GM18520 (cell line): ENCODE measurements around the gene FICD.

Experiments used
- ATAC-seq: cut with Tn5 transposase; IDR thresholded peaks from one replicate; pipeline ENCODE4 v1.9.1; 2021; ENCODE audit not compliant: unreplicated experiment

FICD gene

GRCh38 chr12:108498136-108498535 is 16.9 kb upstream of the FICD start:
- ATAC-seq, result no peak

DNA sequence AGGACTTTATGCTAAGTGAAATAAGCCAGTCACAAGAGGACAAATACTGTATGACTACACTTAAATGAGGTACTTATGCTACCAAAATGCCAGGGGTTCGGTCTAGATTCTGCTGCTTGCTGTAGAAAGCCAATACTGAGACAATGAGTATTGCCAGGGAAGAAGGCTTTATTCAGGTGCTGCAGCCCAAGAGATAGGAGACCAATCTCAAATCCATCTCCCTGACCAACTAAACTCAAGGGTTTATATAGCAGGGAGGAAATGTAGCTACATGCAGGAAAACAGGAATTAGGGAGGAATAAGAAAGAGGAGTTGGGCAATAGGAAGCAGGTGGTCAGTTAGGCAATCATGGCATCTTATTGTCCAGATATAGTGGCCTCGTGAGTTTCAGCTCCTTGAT is 12.2 kb upstream of the FICD start:
- ATAC-seq, result no peak

- ATAC-seq, result no peak
These were observed 9.9 kb upstream of the FICD start for GRCh38 chr12:108505129-108505528.

DNA sequence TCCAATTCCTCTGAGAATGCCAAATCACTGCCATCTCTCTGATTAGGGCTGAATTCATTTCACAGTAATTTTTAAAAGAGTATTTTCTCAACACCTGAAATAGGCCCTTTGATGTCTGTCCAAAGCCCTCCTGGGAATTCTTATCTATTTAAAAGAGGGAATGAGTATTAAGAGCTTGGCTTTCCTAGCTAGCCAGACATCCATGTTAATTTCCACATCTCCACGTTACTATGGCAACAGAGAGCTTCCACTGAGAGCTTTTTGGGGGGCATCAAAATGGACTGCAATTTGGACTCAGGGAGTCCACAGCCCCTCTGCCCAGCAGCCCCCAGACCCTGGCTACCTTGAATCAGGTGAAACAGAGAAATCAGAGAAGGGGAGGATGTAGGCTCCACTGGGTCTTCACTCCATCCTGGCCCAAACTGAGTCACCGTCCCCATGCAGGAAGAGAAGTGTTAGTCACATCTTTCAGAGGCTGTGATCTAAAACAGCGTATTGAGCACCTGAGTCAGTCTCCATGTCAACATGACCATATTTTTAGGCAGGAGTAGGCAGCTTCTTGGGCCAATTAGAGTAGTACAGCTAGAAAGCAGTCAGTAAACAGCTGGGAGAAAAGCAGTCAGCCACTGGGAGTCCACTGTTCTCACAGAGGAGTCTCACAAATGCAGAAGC is 7.0 kb upstream of the FICD start:
- ATAC-seq, result no peak

DNA sequence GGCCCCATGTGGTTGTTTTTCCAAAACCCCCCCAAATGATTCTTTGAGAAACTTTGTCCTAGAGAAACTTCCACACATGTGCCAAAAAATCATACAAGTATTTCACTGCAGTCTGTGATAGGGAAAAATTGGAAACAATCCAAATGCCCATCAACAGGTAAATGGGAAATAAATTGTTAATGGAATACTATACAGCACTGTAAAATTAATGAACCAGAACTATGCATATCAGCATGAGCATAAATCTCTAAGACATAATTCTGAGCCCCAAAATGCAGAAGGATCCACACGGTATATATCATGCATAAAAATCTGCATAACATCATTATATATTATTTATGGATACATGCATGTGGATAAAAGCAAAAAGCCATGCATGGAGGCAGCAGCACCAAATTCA is 5.3 kb upstream of the FICD start:
- ATAC-seq, result no peak

DNA sequence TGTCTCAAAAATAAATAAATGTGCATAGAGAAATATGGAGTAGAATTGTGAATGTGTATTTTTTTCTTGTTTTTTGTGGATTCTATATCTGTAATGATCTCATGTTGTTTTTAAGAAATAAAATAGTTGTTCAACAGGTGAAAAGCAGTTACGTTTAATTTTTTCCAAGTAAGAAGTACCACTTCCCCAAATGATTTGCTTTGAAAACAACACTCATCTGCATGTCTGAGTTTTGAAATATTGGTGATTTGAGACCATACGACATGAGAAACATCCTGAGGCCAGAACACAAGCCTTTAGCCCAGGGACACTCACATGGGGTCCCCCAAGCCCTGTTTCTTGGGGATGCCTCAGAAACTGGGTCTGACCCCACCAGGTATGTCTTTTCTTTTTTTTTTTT is 4.2 kb upstream of the FICD start:
- no peak for ATAC-seq

GRCh38 chr12:108511633-108512540 is 3.2 kb upstream of the FICD start:
- no peak for ATAC-seq

- ATAC-seq, result no peak
These were observed 557 bp upstream of the FICD start for GRCh38 chr12:108514468-108514972.

GRCh38 chr12:108515916-108516315 is 839 bp downstream of the FICD start:
- no peak for ATAC-seq

- no peak for ATAC-seq
These were observed 1.6 kb downstream of the FICD start for GRCh38 chr12:108516511-108517275.

DNA sequence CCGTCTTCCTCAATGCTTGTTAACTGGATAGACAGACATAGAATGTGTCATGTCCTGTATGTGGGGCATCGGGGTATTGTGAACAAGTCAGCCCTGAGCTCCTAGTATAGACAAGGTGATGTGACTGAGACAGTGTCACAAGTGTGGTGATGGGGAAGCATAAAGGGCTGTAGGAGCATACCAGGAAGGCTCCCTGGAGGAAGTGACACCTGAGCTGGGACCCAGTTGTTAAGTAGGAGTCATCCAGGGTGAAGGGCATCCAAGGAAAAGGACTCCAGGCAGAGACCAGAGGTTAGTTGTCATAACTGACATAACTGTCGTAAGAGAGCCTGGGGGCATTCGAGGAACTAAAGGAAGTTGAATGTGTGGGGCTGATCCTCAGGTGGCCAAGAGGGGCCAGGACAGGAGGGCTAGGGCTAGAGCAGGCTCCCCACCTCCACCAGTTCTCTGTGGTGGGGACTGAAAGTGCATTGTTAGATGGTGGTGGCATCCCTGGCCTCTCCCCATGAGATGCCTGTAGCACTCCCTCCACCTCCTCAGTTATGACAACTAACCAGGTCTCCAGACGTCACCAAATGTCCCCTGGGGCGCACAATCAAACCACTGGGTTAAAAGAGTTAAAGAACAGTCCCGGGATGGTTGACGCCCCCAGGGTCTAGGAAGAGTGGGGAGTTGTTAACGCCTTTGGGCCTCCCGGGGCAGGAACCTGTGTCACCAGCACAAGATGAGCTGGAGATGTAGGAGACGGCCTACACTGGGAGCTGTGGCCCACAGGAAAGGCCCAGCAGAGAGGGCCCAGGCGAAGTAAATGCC is 2.4 kb downstream of the FICD start:
- ATAC-seq, result no peak

GRCh38 chr12:108518101-108518715 is 3.1 kb downstream of the FICD start:
- no peak for ATAC-seq

DNA sequence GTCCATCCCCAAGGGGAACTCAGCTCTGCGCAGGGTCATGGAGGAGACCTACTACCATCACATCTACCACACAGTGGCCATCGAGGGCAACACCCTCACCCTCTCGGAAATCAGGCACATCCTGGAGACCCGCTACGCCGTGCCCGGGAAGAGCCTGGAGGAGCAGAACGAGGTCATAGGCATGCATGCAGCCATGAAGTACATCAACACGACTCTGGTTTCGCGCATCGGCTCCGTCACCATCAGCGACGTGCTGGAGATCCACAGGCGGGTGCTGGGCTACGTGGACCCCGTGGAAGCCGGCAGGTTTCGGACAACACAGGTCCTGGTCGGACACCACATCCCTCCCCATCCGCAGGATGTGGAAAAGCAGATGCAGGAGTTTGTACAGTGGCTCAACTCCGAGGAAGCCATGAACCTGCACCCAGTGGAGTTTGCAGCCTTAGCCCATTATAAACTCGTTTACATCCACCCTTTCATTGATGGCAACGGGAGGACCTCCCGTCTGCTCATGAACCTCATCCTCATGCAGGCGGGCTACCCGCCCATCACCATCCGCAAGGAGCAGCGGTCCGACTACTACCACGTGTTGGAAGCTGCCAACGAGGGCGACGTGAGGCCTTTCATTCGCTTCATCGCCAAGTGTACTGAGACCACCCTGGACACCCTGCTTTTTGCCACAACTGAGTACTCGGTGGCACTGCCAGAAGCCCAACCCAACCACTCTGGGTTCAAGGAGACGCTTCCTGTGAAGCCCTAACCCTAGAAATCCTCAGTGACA is 3.8 kb downstream of the FICD start:
- no peak for ATAC-seq

DNA sequence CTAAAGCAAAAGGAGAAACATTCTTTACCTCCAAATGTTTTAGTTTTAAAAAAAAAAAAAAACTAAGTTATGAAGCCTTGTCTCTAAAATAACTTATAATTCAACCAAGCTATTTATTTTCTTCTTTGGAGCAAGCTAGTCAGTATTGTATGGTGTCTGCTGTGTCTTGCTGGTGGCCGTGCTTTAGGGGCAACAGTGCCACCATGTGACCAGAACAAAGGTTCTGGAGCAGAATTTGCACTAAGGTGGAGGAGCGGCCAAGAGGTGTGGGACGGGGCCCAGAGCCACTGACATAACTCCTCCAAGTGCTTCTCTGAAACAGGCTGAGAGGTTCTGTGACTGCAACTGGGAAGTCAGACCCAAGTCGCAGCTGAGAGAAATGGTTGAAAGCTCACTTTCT is 4.5 kb downstream of the FICD start:
- ATAC-seq, result no peak

GRCh38 chr12:108523365-108523764 is 8.3 kb downstream of the FICD start:
- no peak for ATAC-seq

- no peak for ATAC-seq
These were observed 10.6 kb downstream of the FICD start for GRCh38 chr12:108525681-108526080.

GRCh38 chr12:108526482-108527165 is 11.5 kb downstream of the FICD start:
- ATAC-seq, result no peak

DNA sequence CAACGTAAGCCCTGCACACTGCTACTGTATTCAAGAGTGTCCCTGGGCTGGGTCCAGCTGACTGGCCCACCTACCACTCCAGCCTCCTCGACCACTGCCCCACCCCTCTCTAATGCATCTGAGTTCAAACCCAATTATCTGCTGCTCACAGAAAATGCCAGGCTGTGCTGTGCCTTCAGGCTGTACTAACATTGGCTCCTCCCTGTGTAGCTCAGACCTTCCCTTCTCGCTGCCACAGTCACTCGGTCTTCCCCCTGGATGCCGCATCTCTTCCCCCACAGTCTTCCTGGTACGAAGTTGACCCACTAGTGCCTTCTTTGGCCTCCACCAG is 12.1 kb downstream of the FICD start:
- no peak for ATAC-seq

DNA sequence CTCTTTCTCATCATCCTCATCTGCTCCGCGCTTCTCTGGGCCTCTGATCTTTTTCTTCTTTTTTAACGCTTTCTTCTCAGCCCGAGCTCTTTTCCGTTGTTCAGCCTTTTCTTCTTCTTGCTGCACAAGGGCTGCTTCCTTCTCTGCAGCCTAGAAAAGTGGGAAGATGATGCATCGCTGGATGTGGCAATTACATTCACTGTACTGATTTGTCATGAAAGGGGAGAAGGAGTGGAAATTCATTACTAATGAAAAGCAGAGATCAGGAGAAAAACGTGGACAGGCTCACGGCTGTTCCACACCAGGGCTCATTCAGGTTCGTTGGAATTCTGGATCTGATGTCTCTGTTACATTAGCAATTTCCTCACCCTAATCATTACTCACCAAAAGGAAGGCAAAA is 15.1 kb downstream of the FICD start:
- no peak for ATAC-seq
